ENCODE results near the gene ICA1L.
A peak's percentile ranks its signal among the peaks of the same experiment; 100 is the strongest.
"Not testable (repeated sequence)": the region's sequence is repeated elsewhere in the genome, so short reads cannot be mapped to it uniquely, and the experiment has no call there.

ICA1L gene

GRCh38 chr2:202905507-202905906 is 33.9 kb upstream of the ICA1L start:
- not testable (repeated sequence) for H3K4me3 ChIP-seq (ENCODE audit: low read depth in 1 of 2, low read length in 2 of 2); H3K27ac ChIP-seq (ENCODE audit: low read depth, low read length); H3K9me3 ChIP-seq (ENCODE audit: control insufficient read depth in 1 of 2, low read length in 2 of 2); H3K9ac ChIP-seq (ENCODE audit: low read depth in 1 of 2, low read length in 2 of 2); H3K4me1 ChIP-seq (ENCODE audit: control insufficient read depth in 1 of 2, insufficient read depth in 2 of 2, low read length in 2 of 2); H3K27me3 ChIP-seq (ENCODE audit: control insufficient read depth in 1 of 2, insufficient read depth in 2 of 2, low read length in 2 of 2)
- peaks cover 0 to 14% of the 10 kb centered on the region in 2 donors for H3K36me3 ChIP-seq (ENCODE audit: control insufficient read depth in 1 of 2, insufficient read depth in 2 of 2, low read length in 2 of 2)

GRCh38 chr2:202885190-202885589 is 13.6 kb upstream of the ICA1L start:
- Histone ChIP-seq H3K4me3 (ENCODE audit: low read depth in 1 of 2, low read length in 2 of 2) (no peak overlapping the region), H3K4me1 (ENCODE audit: control insufficient read depth in 1 of 2, insufficient read depth in 2 of 2, low read length in 2 of 2) (no peaks in the 10 kb centered on the region), H3K9ac (ENCODE audit: low read depth in 1 of 2, low read length in 2 of 2) (no peak overlapping the region), H3K36me3 (ENCODE audit: control insufficient read depth in 1 of 2, insufficient read depth in 2 of 2, low read length in 2 of 2) (peaks cover 20 to 59% of the 10 kb centered on the region in 2 donors), H3K27ac (ENCODE audit: low read depth, low read length) (no peak overlapping the region), H3K27me3 (ENCODE audit: control insufficient read depth in 1 of 2, insufficient read depth in 2 of 2, low read length in 2 of 2) (no peaks in the 10 kb centered on the region), H3K9me3 (ENCODE audit: control insufficient read depth in 1 of 2, low read length in 2 of 2) (no peaks in the 10 kb centered on the region)

GRCh38 chr2:202883987-202884675 is 12.6 kb upstream of the ICA1L start:
- Histone ChIP-seq H3K36me3 (ENCODE audit: control insufficient read depth in 1 of 2, insufficient read depth in 2 of 2, low read length in 2 of 2) (peaks cover 20 to 48% of the 10 kb centered on the region in 2 donors), H3K9ac (ENCODE audit: low read depth in 1 of 2, low read length in 2 of 2) (no peak overlapping the region), H3K4me1 (ENCODE audit: control insufficient read depth in 1 of 2, insufficient read depth in 2 of 2, low read length in 2 of 2) (no peaks in the 10 kb centered on the region), H3K4me3 (ENCODE audit: low read depth in 1 of 2, low read length in 2 of 2) (no peak overlapping the region), H3K27me3 (ENCODE audit: control insufficient read depth in 1 of 2, insufficient read depth in 2 of 2, low read length in 2 of 2) (no peaks in the 10 kb centered on the region), H3K27ac (ENCODE audit: low read depth, low read length) (no peak overlapping the region), H3K9me3 (ENCODE audit: control insufficient read depth in 1 of 2, low read length in 2 of 2) (no peaks in the 10 kb centered on the region)

- Histone ChIP-seq H3K4me1 (ENCODE audit: control insufficient read depth in 1 of 2, insufficient read depth in 2 of 2, low read length in 2 of 2) (no peaks in the 10 kb centered on the region), H3K36me3 (ENCODE audit: control insufficient read depth in 1 of 2, insufficient read depth in 2 of 2, low read length in 2 of 2) (peaks cover 13 to 45% of the 10 kb centered on the region in 2 donors), H3K27ac (ENCODE audit: low read depth, low read length) (no peak overlapping the region), H3K9me3 (ENCODE audit: control insufficient read depth in 1 of 2, low read length in 2 of 2) (no peaks in the 10 kb centered on the region), H3K27me3 (ENCODE audit: control insufficient read depth in 1 of 2, insufficient read depth in 2 of 2, low read length in 2 of 2) (no peaks in the 10 kb centered on the region), H3K4me3 (ENCODE audit: low read depth in 1 of 2, low read length in 2 of 2) (no peak overlapping the region), H3K9ac (ENCODE audit: low read depth in 1 of 2, low read length in 2 of 2) (no peak overlapping the region)
These were observed 10.0 kb upstream of the ICA1L start for GRCh38 chr2:202881570-202881969.

- H3K4me3 ChIP-seq (ENCODE audit: low read depth in 1 of 2, low read length in 2 of 2): no peak overlapping the region
- H3K4me1 ChIP-seq (ENCODE audit: control insufficient read depth in 1 of 2, insufficient read depth in 2 of 2, low read length in 2 of 2): no peaks in the 10 kb centered on the region
- no peak overlapping the region for H3K9ac ChIP-seq (ENCODE audit: low read depth in 1 of 2, low read length in 2 of 2)
- peaks cover 0 to 20% of the 10 kb centered on the region in 2 donors for H3K36me3 ChIP-seq (ENCODE audit: control insufficient read depth in 1 of 2, insufficient read depth in 2 of 2, low read length in 2 of 2)
- H3K27me3 ChIP-seq (ENCODE audit: control insufficient read depth in 1 of 2, insufficient read depth in 2 of 2, low read length in 2 of 2): no peaks in the 10 kb centered on the region
- H3K27ac ChIP-seq (ENCODE audit: low read depth, low read length): no peak overlapping the region
- H3K9me3 ChIP-seq (ENCODE audit: control insufficient read depth in 1 of 2, low read length in 2 of 2): no peaks in the 10 kb centered on the region
These were observed 6.1 kb upstream of the ICA1L start for GRCh38 chr2:202877699-202878098.

- no peaks in the 10 kb centered on the region for H3K9me3 ChIP-seq (ENCODE audit: control insufficient read depth in 1 of 2, low read length in 2 of 2)
- peaks cover 0 to 4% of the 10 kb centered on the region in 2 donors for H3K4me1 ChIP-seq (ENCODE audit: control insufficient read depth in 1 of 2, insufficient read depth in 2 of 2, low read length in 2 of 2)
- peak overlapping the region; percentile 44 for H3K27ac ChIP-seq (ENCODE audit: low read depth, low read length)
- no peaks in the 10 kb centered on the region for H3K36me3 ChIP-seq (ENCODE audit: control insufficient read depth in 1 of 2, insufficient read depth in 2 of 2, low read length in 2 of 2)
- no peaks in the 10 kb centered on the region for H3K27me3 ChIP-seq (ENCODE audit: control insufficient read depth in 1 of 2, insufficient read depth in 2 of 2, low read length in 2 of 2)
- H3K4me3 ChIP-seq (ENCODE audit: low read depth in 1 of 2, low read length in 2 of 2): peak overlapping the region; percentile 74 to 82
- peak overlapping the region; percentile 9 to 60 for H3K9ac ChIP-seq (ENCODE audit: low read depth in 1 of 2, low read length in 2 of 2)
These were observed 901 bp downstream of the ICA1L start for GRCh38 chr2:202870431-202871299.

GRCh38 chr2:202861987-202862386 is 9.6 kb downstream of the ICA1L start:
- H3K9me3 ChIP-seq (ENCODE audit: control insufficient read depth in 1 of 2, low read length in 2 of 2): no peaks in the 10 kb centered on the region
- H3K27me3 ChIP-seq (ENCODE audit: control insufficient read depth in 1 of 2, insufficient read depth in 2 of 2, low read length in 2 of 2): no peaks in the 10 kb centered on the region
- H3K27ac ChIP-seq (ENCODE audit: low read depth, low read length): no peak overlapping the region
- no peak overlapping the region for H3K9ac ChIP-seq (ENCODE audit: low read depth in 1 of 2, low read length in 2 of 2)
- H3K36me3 ChIP-seq (ENCODE audit: control insufficient read depth in 1 of 2, insufficient read depth in 2 of 2, low read length in 2 of 2): no peaks in the 10 kb centered on the region
- H3K4me3 ChIP-seq (ENCODE audit: low read depth in 1 of 2, low read length in 2 of 2): no peak overlapping the region
- H3K4me1 ChIP-seq (ENCODE audit: control insufficient read depth in 1 of 2, insufficient read depth in 2 of 2, low read length in 2 of 2): no peaks in the 10 kb centered on the region

- Histone ChIP-seq H3K27ac (ENCODE audit: low read depth, low read length) (no peak overlapping the region), H3K9me3 (ENCODE audit: control insufficient read depth in 1 of 2, low read length in 2 of 2) (no peaks in the 10 kb centered on the region), H3K4me1 (ENCODE audit: control insufficient read depth in 1 of 2, insufficient read depth in 2 of 2, low read length in 2 of 2) (no peaks in the 10 kb centered on the region), H3K27me3 (ENCODE audit: control insufficient read depth in 1 of 2, insufficient read depth in 2 of 2, low read length in 2 of 2) (no peaks in the 10 kb centered on the region), H3K36me3 (ENCODE audit: control insufficient read depth in 1 of 2, insufficient read depth in 2 of 2, low read length in 2 of 2) (no peaks in the 10 kb centered on the region), H3K9ac (ENCODE audit: low read depth in 1 of 2, low read length in 2 of 2) (no peak overlapping the region), H3K4me3 (ENCODE audit: low read depth in 1 of 2, low read length in 2 of 2) (no peak overlapping the region)
These were observed 13.0 kb downstream of the ICA1L start for GRCh38 chr2:202858601-202859000.

- not testable (repeated sequence) for H3K9ac ChIP-seq (ENCODE audit: low read depth in 1 of 2, low read length in 2 of 2); H3K4me1 ChIP-seq (ENCODE audit: control insufficient read depth in 1 of 2, insufficient read depth in 2 of 2, low read length in 2 of 2); H3K27me3 ChIP-seq (ENCODE audit: control insufficient read depth in 1 of 2, insufficient read depth in 2 of 2, low read length in 2 of 2); H3K4me3 ChIP-seq (ENCODE audit: low read depth in 1 of 2, low read length in 2 of 2); H3K9me3 ChIP-seq (ENCODE audit: control insufficient read depth in 1 of 2, low read length in 2 of 2); H3K27ac ChIP-seq (ENCODE audit: low read depth, low read length); H3K36me3 ChIP-seq (ENCODE audit: control insufficient read depth in 1 of 2, insufficient read depth in 2 of 2, low read length in 2 of 2)
These were observed 22.2 kb downstream of the ICA1L start for GRCh38 chr2:202849343-202849742.

- Histone ChIP-seq H3K36me3 (ENCODE audit: control insufficient read depth in 1 of 2, insufficient read depth in 2 of 2, low read length in 2 of 2) (no peaks in the 10 kb centered on the region), H3K4me1 (ENCODE audit: control insufficient read depth in 1 of 2, insufficient read depth in 2 of 2, low read length in 2 of 2) (no peaks in the 10 kb centered on the region), H3K27ac (ENCODE audit: low read depth, low read length) (no peak overlapping the region), H3K4me3 (ENCODE audit: low read depth in 1 of 2, low read length in 2 of 2) (no peak overlapping the region), H3K9ac (ENCODE audit: low read depth in 1 of 2, low read length in 2 of 2) (no peak overlapping the region), H3K27me3 (ENCODE audit: control insufficient read depth in 1 of 2, insufficient read depth in 2 of 2, low read length in 2 of 2) (no peaks in the 10 kb centered on the region), H3K9me3 (ENCODE audit: control insufficient read depth in 1 of 2, low read length in 2 of 2) (no peaks in the 10 kb centered on the region)
These were observed 22.8 kb downstream of the ICA1L start for GRCh38 chr2:202848813-202849212.
